ENCODE measurements around the gene CREB3L2.

CREB3L2 gene

GRCh38 chr7:137875746-137876145 is 126.1 kb downstream of the CREB3L2 start:
- no peak for DNase-seq (ENCODE audit: low read depth in 2 of 2)

- DNase-seq (ENCODE audit: low read depth in 2 of 2), result no peak
Observed at GRCh38 chr7:137873979-137874777, 127.7 kb downstream of the CREB3L2 start.

- DNase-seq (ENCODE audit: low read depth in 2 of 2), result no peak
Observed at GRCh38 chr7:137873524-137873923, 128.4 kb downstream of the CREB3L2 start.

- DNase-seq (ENCODE audit: low read depth in 2 of 2), result no peak
Observed at GRCh38 chr7:137871170-137871915, 130.5 kb downstream of the CREB3L2 start.

DNA sequence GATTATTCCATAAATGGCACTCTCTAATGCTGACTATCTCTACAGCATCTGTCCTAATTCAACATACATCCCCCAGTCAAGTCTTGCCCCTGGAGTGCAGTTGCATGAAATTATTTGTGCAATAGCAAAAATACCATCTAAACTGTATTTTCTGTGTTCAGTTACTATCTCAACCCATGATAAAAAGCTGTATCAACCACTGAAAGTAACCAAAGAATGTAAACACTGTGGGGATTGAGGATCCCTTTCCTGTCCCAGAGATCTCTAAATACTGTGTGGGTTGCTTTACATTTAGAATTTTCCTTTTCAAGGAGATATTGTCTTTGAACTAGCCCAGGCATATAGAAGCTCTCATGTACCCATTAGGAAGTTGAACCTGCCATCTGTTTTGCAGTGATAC is 131.2 kb downstream of the CREB3L2 start:
- DNase-seq (ENCODE audit: low read depth in 2 of 2), result no peak

GRCh38 chr7:137870078-137870477 is 131.8 kb downstream of the CREB3L2 start:
- no peak for DNase-seq (ENCODE audit: low read depth in 2 of 2)

GRCh38 chr7:137869260-137869659 is 132.6 kb downstream of the CREB3L2 start:
- DNase-seq (ENCODE audit: low read depth in 2 of 2), result no peak

DNA sequence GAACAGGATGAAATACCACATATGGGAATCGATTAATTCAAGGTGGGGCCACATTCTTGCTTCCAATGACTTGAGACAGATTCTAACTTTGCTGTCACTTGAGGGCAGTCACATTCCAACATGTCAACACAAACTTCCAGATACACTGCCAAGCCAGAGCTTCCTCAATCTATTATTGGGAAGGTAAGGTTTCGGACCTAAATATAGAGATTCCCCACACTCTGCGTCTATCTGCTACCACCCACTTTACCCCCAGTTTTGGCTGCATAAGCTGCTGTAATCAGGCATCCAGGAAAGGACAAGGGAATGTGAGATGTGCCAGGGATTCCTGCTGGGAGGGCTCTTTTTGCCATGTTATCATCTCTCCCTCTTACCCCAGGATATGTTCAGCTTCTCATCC is 134.6 kb downstream of the CREB3L2 start:
- DNase-seq (ENCODE audit: low read depth in 2 of 2), result no peak

GRCh38 chr7:137865764-137866163 is 136.1 kb downstream of the CREB3L2 start:
- DNase-seq (ENCODE audit: low read depth in 2 of 2), result no peak

DNA sequence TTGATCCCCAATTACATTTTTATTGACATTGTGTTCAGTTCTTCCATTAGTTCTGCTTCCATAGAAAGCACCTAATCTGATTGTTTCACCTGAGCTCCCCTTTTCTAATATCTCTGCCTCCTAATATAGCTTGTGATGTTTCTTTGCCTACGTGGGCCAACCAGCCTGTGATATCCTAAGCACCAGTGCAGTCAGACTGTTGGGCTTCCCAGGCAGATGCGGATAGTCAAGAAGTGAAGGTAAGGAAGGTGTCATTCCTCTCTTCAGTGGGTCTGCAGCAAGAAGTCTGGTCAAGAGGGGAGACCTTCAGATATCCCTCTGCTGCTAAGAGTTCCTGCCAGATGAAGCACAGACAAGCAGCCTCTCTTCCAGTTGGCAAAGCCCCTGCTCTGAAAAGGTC is 138.9 kb downstream of the CREB3L2 start:
- no peak for DNase-seq (ENCODE audit: low read depth in 2 of 2)

- DNase-seq (ENCODE audit: low read depth in 2 of 2), result no peak
Observed at GRCh38 chr7:137862358-137862757, 139.5 kb downstream of the CREB3L2 start.

DNA sequence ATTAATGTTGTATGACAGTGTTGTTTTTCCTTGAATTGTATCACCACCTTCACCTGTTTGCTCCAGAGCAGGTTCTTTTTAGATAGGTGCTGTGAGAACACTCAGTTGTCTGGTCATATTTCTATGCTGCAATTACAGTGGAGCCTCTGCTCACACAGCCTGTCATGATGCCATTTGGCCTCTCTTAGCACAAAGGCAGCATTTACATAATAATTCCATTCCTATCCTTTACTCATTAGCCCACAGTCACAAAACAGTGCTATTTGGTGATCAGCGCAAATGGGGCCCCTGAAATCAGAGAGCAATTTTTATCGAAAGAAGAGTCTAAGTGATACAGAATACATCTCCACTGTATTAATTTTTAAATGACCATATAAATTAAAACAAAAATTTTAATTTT is 141.3 kb downstream of the CREB3L2 start:
- DNase-seq (ENCODE audit: low read depth in 2 of 2), result no peak

DNA sequence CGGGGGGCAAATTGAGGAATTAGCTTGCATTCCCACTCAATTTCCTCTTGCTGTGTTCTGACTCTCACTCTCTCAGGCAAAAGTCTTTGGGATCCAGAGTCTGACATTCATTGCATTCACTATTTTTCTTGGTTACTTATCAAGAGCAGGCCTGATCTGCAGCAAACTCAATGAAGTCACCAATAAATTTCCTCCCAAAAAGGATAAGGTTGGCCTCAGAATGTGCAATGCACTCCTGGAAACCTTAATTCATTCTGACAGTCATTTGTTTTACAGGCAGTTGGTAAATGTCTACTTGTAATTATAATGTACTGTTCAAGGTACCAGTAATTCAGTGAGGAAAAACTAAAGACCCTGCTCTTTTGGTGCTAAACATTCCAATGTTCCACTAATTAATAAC is 148.8 kb downstream of the CREB3L2 start:
- no peak for DNase-seq (ENCODE audit: low read depth in 2 of 2)

DNA sequence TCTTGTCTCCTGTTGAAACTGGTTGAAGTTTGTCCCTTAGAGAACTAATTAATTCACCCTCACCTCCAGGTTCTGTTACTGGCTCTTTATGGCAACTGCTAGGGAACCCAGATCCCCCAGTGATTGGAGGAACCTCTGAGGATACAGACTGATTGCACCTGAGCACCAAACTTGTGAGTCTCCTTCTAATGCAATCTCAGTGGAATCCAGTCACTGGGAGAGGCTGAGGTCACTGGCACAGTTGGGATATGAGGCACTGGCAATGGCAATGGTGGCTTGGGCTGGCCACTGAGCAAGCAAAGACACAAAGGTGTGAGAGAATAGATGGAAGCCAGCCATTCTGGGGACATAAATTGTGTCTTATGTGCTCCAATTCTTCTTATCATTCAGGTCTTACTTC is 149.8 kb downstream of the CREB3L2 start:
- no peak for DNase-seq (ENCODE audit: low read depth in 2 of 2)

- DNase-seq (ENCODE audit: low read depth in 2 of 2), result no peak
Observed at GRCh38 chr7:137850972-137851945, 150.6 kb downstream of the CREB3L2 start.

DNA sequence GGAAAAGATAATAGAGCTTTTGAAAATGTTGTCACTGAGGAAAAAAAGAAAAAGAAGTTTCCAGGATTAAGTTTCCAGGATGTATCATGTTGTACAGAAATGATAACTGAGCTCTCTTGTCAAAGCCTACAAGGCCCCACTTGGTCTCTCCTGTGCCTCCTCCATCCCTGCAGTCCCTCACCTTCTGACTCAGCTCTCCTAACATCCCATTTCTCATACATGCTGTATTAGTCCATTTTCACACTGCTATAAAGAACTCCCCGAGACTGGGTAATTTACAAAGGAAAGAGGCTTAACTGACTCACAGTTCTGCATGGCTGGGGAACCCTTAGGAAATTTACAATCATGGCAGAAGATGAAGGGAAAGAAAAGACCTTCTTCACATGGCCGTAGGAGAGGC is 151.3 kb downstream of the CREB3L2 start:
- DNase-seq (ENCODE audit: low read depth in 2 of 2), result no peak

- DNase-seq (ENCODE audit: low read depth in 2 of 2), result no peak
Observed at GRCh38 chr7:137848095-137848494, 153.8 kb downstream of the CREB3L2 start.

DNA sequence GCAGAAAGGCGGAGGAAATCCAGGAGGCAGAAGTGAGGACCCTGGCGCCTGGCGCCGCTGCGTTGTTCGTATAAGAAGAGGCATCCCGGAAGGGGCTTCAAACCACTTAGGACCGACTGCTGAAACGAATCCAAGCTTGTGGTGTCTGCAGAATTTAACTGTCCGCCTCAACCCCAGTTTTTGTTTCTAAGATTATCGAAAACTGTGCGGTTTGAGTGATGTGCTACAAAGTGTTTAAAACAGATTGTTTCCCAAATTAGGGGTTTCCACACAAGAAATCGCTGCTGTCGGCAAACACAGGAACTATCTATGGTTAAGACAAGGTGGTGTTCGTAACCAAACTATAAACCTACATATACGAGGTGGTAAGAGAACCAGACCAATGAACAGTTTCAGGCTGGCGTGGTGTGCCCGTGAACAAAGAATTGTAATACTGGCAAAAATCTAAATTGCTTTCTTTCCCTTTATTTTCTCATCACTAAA is 154.3 kb downstream of the CREB3L2 start:
- no peak for DNase-seq (ENCODE audit: low read depth in 2 of 2)

- no peak for DNase-seq (ENCODE audit: low read depth in 2 of 2)
Observed at GRCh38 chr7:137846827-137847567, 154.9 kb downstream of the CREB3L2 start, which contains the start of gene DGKI. TSS of gene DGKI (minus strand) at chr7:137846974.

DNA sequence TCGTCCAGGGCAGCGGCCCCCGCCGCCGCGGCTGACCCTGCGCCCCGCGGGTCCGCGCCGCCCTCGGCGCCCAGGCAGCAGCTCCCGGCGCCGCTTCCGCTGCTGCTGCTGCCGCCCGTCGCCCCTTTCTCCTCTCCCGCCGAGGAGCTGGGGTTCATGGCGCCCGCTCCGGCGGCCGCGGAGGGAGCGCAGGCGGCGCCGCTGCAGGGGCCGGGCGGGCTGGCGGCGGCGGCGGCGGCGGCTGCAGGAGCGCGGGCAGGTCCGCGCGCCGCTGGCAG is 155.4 kb downstream of the CREB3L2 start:
- no peak for DNase-seq (ENCODE audit: low read depth in 2 of 2)

- DNase-seq (ENCODE audit: low read depth in 2 of 2), result no peak
Observed at GRCh38 chr7:137844677-137845425, 157.0 kb downstream of the CREB3L2 start.

Data from stimulated activated CD8-positive, alpha-beta memory T cell treated with anti-CD3 and anti-CD28 coated beads, Interleukin-7, amount 100 ng/mL, for 1 hour (primary cell).